Right lobe of liver (tissue), 4 donors: Measurements from ENCODE around the gene CPEB4.

ENCODE experiments used
- POLR2A ChIP-seq: fragments of 450-650 bp; IDR thresholded peaks from one replicate; pipeline ENCODE4 v1.6.1; 2017; ENCODE audit warnings: antibody characterized with exemption, mild to moderate bottlenecking
- TF ChIP-seq, protein P1 (sequence below), 4 donors: fragments of 200-600 bp in 3 of 4; fragments of 450-650 bp in 1 of 4; IDR thresholded peaks; one replicate each; pipeline versions ENCODE4 v1.5.1 to v1.8.0; 2016 to 2022; ENCODE audit warnings: antibody characterized with exemption in 4 of 4, mild to moderate bottlenecking in 2 of 4
- donor health status: DM: no; HTN: no; CAD: no.
- donor health status: DM: no; HTN: no; CAD: no.
- donor health status: DM: no; HTN: yes; CAD: no.

DNA sequence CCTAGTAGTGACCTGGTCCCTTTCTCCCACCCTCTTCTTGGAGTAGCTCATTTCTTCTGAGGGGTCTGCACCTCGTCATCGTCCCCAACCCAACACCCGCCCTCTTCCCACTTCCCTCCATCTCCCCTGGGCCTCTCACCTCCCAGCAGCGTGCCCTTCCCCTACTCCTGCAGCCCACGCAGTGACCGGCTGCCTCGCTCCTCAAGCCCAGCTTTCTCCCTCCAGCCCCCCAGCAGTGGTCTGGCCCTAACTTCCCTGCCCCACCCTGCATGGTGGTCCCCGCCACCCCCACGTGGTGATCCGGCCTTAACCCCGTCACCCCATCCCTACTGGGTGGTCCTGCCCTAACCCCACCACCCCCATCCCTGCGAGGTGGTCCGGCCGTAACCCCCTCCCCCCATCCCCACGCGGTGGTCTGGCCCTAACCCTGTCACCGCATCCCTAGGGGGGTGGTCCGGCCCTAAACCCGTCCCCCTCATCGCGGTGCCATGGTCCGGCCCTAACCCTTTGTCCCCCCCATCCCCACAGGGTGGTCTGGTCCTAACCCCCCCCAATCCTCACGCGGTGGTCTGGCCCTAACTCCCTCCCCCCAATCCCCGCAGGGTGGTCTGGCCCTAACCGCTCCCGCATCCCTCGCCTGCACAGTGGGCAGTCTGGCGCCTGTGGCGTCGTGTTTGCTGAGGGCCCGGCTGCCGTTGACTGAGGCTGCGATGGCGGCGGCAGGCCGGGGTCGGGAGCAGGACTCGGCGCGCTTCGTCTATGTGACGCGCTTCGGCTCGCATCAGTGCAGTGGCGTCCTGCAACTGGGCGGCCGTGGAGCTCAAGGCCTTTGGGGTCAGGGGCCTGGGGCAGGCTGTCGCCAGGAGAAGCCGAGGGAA is 100.6 kb downstream of the CPEB4 start, which contains the start of gene C5orf47:
- no peak for TF ChIP-seq POLR2A
- TF ChIP-seq, protein P1, sequence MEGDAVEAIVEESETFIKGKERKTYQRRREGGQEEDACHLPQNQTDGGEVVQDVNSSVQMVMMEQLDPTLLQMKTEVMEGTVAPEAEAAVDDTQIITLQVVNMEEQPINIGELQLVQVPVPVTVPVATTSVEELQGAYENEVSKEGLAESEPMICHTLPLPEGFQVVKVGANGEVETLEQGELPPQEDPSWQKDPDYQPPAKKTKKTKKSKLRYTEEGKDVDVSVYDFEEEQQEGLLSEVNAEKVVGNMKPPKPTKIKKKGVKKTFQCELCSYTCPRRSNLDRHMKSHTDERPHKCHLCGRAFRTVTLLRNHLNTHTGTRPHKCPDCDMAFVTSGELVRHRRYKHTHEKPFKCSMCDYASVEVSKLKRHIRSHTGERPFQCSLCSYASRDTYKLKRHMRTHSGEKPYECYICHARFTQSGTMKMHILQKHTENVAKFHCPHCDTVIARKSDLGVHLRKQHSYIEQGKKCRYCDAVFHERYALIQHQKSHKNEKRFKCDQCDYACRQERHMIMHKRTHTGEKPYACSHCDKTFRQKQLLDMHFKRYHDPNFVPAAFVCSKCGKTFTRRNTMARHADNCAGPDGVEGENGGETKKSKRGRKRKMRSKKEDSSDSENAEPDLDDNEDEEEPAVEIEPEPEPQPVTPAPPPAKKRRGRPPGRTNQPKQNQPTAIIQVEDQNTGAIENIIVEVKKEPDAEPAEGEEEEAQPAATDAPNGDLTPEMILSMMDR (IDR thresholded peaks at IDR 0.05), result no peak
